Ovary (tissue), 9 donors: ENCODE results near the gene DECR2. TPM values are rescaled to one million over a fixed set of nuclear protein-coding genes. Genes with fewer than 3 reads are reported as not detected.

ENCODE experiments used
- DNase-seq, 5 donors: peaks; one replicate each; pipeline ENCODE4 v3.0.0-alpha.2; 2019 to 2020
- H3K27ac ChIP-seq, 2 donors: fragments of 200-600 bp; one replicate each; pipeline versions ENCODE4 v1.5.1 to v1.8.0; 2019 to 2022
- H3K27me3 ChIP-seq: fragments of 200-600 bp; one replicate; pipeline ENCODE4 v1.8.0; 2022
- H3K36me3 ChIP-seq: fragments of 200-600 bp; sonication (generic); one replicate; pipeline ENCODE4 v1.5.1; 2019
- H3K4me1 ChIP-seq: one replicate; pipeline ENCODE4 v1.8.1; 2013; ENCODE audit warnings: mild to moderate bottlenecking, moderate library complexity; ENCODE audit not compliant: insufficient read depth
- H3K4me3 ChIP-seq: fragments of 200-600 bp; sonication (generic); one replicate; pipeline ENCODE4 v1.5.1; 2017
- H3K9me3 ChIP-seq, 2 donors: fragments of 200-600 bp in 1 of 2; sonication (generic) in 1 of 2; one replicate each; pipeline versions ENCODE4 v1.5.1 to v1.8.1; 2013 to 2019; ENCODE audit warnings: mild to moderate bottlenecking in 1 of 2, moderate library complexity in 1 of 2
- CTCF ChIP-seq, 3 donors: fragments of 450-650 bp in 2 of 3; fragments of 200-600 bp in 1 of 3; IDR thresholded peaks; one replicate each; pipeline versions ENCODE4 v1.5.1 to v1.8.0; 2016 to 2022; ENCODE audit warnings: antibody characterized with exemption in 3 of 3, mild to moderate bottlenecking in 1 of 3
- EP300 ChIP-seq: sonication (generic); formaldehyde crosslinking; IDR thresholded peaks from one replicate; pipeline ENCODE4 v1.6.1; 2017; ENCODE audit warnings: antibody characterized with exemption
- POLR2A ChIP-seq: fragments of 450-650 bp; IDR thresholded peaks from one replicate; pipeline ENCODE4 v1.6.1; 2017; ENCODE audit warnings: antibody characterized with exemption, mild to moderate bottlenecking, moderate library complexity
- WGBS, 3 donors: extraction: QIAGEN DNeasy Blood & Tissue Kit in 1 of 3; methylation state at CpG; one replicate each; pipeline versions ENCODE4 v1.1.5 to v1.1.7; 2013 to 2017; 5-methylcytosine and 5-hydroxymethylcytosine counted together
- intact Hi-C, 4 donors: fragments of 100-400 bp; cut with DNase I; formaldehyde crosslinking; loops; one replicate each; pipeline versions ENCODE4 v1.11.0 to v1.15.1; 2022 to 2023
- polyA plus RNA-seq, 2 donors: library from polyadenylated mRNA; stranded (reverse); fragments of 200-250 nt in 1 of 2; fragments of 350-450 nt in 1 of 2; fragmentation: Illumina TruSeq in 1 of 2; extraction: RNeasy Lipid Tissue Mini Kit (QIAGEN cat#74804) in 1 of 2; gene quantifications; one replicate each; pipeline ENCODE4 v1.2.3, GENCODE V29; 2013 to 2014
- total RNA-seq, 7 donors: library from RNA; depleted of rRNA in 2 of 7; stranded (reverse); fragments of >200 nt in 2 of 7; fragmentation: NEBNext Ultra II Directional in 3 of 7; extraction: Animal tissue kit (Norgen Biotek cat#: 25700) in 3 of 7; gene quantifications; one replicate each; pipeline versions ENCODE4 v1.1.0 to v1.2.4, GENCODE V29; 2016 to 2023
- donor health status: DM: no; HTN: no; CAD: no; lungs with moderate emphysema.
- donor health status: DM: no; HTN: no; CAD: no.
- donor health status: Bipolar disorder and iron deficiency.
- donor health status: DM: yes; HTN: yes; CAD: no.
- donor health status: DM: no; HTN: no; CAD: no.
- donor health status: DM: yes; HTN: yes; CAD: no.

DECR2 gene
- total and polyA plus RNA-seq, 9 donors = 2.1 to 23.7 (median 14.8) TPM

DNA sequence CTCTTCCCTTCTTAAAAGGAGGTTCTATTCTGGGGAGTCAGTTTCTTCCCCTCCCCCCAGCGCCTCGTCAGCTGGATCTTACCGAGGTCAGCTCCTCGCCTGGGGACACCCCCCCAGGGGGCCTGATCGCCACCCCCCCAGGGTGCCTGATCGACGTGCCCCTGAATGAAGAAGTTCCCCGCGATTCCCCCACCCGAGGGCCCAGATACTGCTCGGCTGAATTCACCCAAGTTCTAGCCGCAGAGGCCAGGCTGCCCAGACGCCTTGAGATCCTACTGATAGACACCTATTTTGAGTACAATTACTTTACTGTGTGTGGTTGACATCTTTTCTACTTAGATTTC is 25.2 kb downstream of the DECR2 start:
- WGBS, 3 donors = 7 to 8% (median 8%) methylated on average over 13 of the region's 13 CpGs
- Histone ChIP-seq H3K4me1 (peaks cover 9% of the 10 kb centered on the region), H3K4me3 (peak overlapping the region; percentile 58), H3K27ac (no peak overlapping the region), H3K36me3 (no peaks in the 10 kb centered on the region), H3K9me3 (no peaks in the 10 kb centered on the region), H3K27me3 (no peaks in the 10 kb centered on the region)
- no peak for TF ChIP-seq CTCF (IDR thresholded peaks at IDR 0.05)
- no peak for TF ChIP-seq EP300
- no peak for TF ChIP-seq POLR2A
- peak in 2 of 5 donors; percentile 35 to 51 for DNase-seq
- intact Hi-C loops = loop anchor here in 1 of 4 donors (1.0 kb wide), 1 partner anchor 100 kb away; the partner anchor contains the start of gene CAPN15

GRCh38 chr16:427250-427649 is 25.6 kb downstream of the DECR2 start:
- intact Hi-C loops = no loop called here
- 36 to 44% (median 39%) methylated on average over 10 of the region's 10 CpGs for WGBS, 3 donors
- Histone ChIP-seq H3K36me3 (no peaks in the 10 kb centered on the region), H3K27me3 (no peaks in the 10 kb centered on the region), H3K9me3 (no peaks in the 10 kb centered on the region), H3K4me1 (peaks cover 9% of the 10 kb centered on the region), H3K27ac (no peak overlapping the region), H3K4me3 (peak overlapping the region; percentile 58)
- TF ChIP-seq POLR2A (peak; percentile 21), CTCF (IDR thresholded peaks at IDR 0.05) (no peak), EP300 (no peak)
- DNase-seq = no peak

GRCh38 chr16:430904-431303 is 29.2 kb downstream of the DECR2 start:
- peaks cover 2% of the 10 kb centered on the region for H3K4me1 ChIP-seq
- no peak overlapping the region for H3K27ac ChIP-seq
- no peak overlapping the region for H3K4me3 ChIP-seq
- WGBS, 3 donors = 95 to 97% (median 95%) methylated on average over 7 of the region's 7 CpGs
- no peak for TF ChIP-seq EP300
- no peak for TF ChIP-seq POLR2A
- TF ChIP-seq CTCF (IDR thresholded peaks at IDR 0.05) = no peak
- DNase-seq = no peak
- H3K9me3 ChIP-seq = no peaks in the 10 kb centered on the region
- intact Hi-C loops = no loop called here
- H3K27me3 ChIP-seq = no peaks in the 10 kb centered on the region
- H3K36me3 ChIP-seq = no peaks in the 10 kb centered on the region

GRCh38 chr16:440627-441026 is 38.9 kb downstream of the DECR2 start:
- Histone ChIP-seq H3K9me3 (no peaks in the 10 kb centered on the region), H3K27me3 (no peaks in the 10 kb centered on the region), H3K4me1 (no peaks in the 10 kb centered on the region), H3K4me3 (no peak overlapping the region), H3K36me3 (no peaks in the 10 kb centered on the region), H3K27ac (no peak overlapping the region)
- no peak for TF ChIP-seq EP300
- no peak for TF ChIP-seq POLR2A
- no peak for TF ChIP-seq CTCF (IDR thresholded peaks at IDR 0.05)
- intact Hi-C loops = no loop called here
- 89 to 93% (median 93%) methylated on average over 6 of the region's 6 CpGs for WGBS, 3 donors
- no peak for DNase-seq
